Hepatocyte (in vitro differentiated cells): ENCODE data around the gene SLC40A1.

Source experiments
- CTCF ChIP-seq: fragments of 200-600 bp; sonication (generic); IDR thresholded peaks from 2 replicates; pipeline ENCODE4 v1.5.1; 2016; ENCODE audit warnings: antibody characterized with exemption, mild to moderate bottlenecking; ENCODE audit not compliant: poor library complexity
- EZH2 ChIP-seq: fragments of 200-600 bp; sonication (generic); IDR thresholded peaks from 2 replicates; pipeline ENCODE4 v1.6.1; 2016; ENCODE audit warnings: antibody characterized with exemption, mild to moderate bottlenecking, borderline replicate concordance

DNA sequence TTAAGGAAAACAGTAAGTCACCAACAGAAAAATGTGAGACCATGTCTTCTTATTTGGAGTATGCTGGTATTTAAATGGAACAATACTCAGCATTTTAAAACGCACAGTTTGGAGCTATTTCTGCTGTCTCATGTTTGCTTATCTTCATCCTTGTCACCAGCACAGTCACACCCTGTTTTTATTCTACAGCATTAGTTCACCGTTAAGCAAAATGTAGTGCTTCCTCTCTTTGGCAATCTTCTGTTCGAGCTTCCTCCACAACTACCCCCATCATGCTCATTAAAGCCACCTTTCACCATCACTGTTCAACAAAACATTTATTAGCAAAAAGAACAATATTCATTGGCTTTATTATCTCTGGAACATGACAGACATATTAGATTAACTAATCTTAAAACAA lies 64.0 kb downstream of the SLC40A1 start:
- TF ChIP-seq EZH2 (no peak), CTCF (no peak)
